Lung (tissue), 16 donors: ENCODE data around the gene HOXA11. TPM values are rescaled to one million over a fixed set of nuclear protein-coding genes. Genes with fewer than 3 reads are reported as not detected.

Experiments used
- ATAC-seq: fragments of 200-7000 bp; cut with Tn5 transposase; one replicate; pipeline ENCODE4 v1.9.1; 2020; ENCODE audit warnings: moderate number of reproducible peaks; ENCODE audit not compliant: insufficient read depth, low FRiP score
- DNase-seq, 3 donors: peaks; one replicate each; pipeline ENCODE4 v3.0.0-alpha.2; 2013 to 2017
- H3K27ac ChIP-seq, 2 donors: one replicate each; pipeline ENCODE4 v1.5.1; 2013; ENCODE audit warnings: mild to moderate bottlenecking in 2 of 2, moderate library complexity in 2 of 2, control low read depth in 1 of 2, inconsistent platforms in 1 of 2, low read depth in 1 of 2, low read length in 1 of 2
- H3K27me3 ChIP-seq, 3 donors: one replicate each; pipeline ENCODE4 v1.5.1; 2013; ENCODE audit warnings: low read length in 2 of 3; ENCODE audit not compliant: control insufficient read depth in 3 of 3, insufficient read depth in 3 of 3
- H3K36me3 ChIP-seq, 4 donors: one replicate each; pipeline ENCODE4 v1.5.1; 2013; ENCODE audit warnings: low read length in 4 of 4, mild to moderate bottlenecking in 1 of 4, moderate library complexity in 1 of 4; ENCODE audit not compliant: control insufficient read depth in 4 of 4, insufficient read depth in 4 of 4
- H3K4me1 ChIP-seq, 5 donors: one replicate each; pipeline ENCODE4 v1.5.1; 2013; ENCODE audit warnings: low read length in 5 of 5, mild to moderate bottlenecking in 2 of 5, moderate library complexity in 1 of 5; ENCODE audit not compliant: control insufficient read depth in 5 of 5, insufficient read depth in 5 of 5
- H3K4me3 ChIP-seq: one replicate; pipeline ENCODE4 v1.5.1; 2013; ENCODE audit warnings: mild to moderate bottlenecking, control low read depth, moderate library complexity
- H3K9ac ChIP-seq, 2 donors: one replicate each; pipeline ENCODE4 v1.5.1; 2013; ENCODE audit warnings: low read length in 2 of 2, control low read depth in 1 of 2; ENCODE audit not compliant: insufficient read depth in 1 of 2
- H3K9me3 ChIP-seq, 4 donors: one replicate each; pipeline ENCODE4 v1.5.1; 2013; ENCODE audit warnings: low read length in 3 of 4, mild to moderate bottlenecking in 1 of 4, moderate library complexity in 1 of 4; ENCODE audit not compliant: control insufficient read depth in 4 of 4, insufficient read depth in 3 of 4
- WGBS, 2 donors: extraction: QIAGEN DNeasy Blood & Tissue Kit; methylation state at CpG; one replicate each; pipeline ENCODE4 v1.1.7; 2013; 5-methylcytosine and 5-hydroxymethylcytosine counted together
- long read RNA-seq, 5 donors: transcript quantifications; one replicate each; lab custom pipeline, GENCODE V29; 2026
- polyA plus RNA-seq, 2 donors: library from polyadenylated mRNA; stranded (reverse); fragments of 200-250 nt; gene quantifications; one replicate each; pipeline ENCODE4 v1.2.1, GENCODE V29; 2013
- total RNA-seq, 2 donors: library from RNA; depleted of rRNA in 1 of 2; stranded (reverse); fragments of >200 nt in 1 of 2; gene quantifications; one replicate each; pipeline ENCODE4 v1.2.1, GENCODE V29; 2014 to 2021
- TF ChIP-seq, protein P1 (sequence below): IDR thresholded peaks from 2 replicates; pipeline ENCODE4 v1.5.1; 2012; ENCODE audit warnings: mild to moderate bottlenecking; ENCODE audit errors: control extremely low read depth, extremely low read depth
- donor health status: control.
- donor health status: control.
- donor health status: Bipolar disorder and iron deficiency.
- donor health status: healthy.
- donor health status: DM: yes; HTN: yes; CAD: no.

HOXA11 gene
- not detected for total RNA-seq
- not detected for polyA plus RNA-seq
- long read RNA-seq, donor 1, result 0 reads
- long read RNA-seq, donor 2, result 0 reads
- long read RNA-seq, donor 3, result 0 reads
- long read RNA-seq, donor 4, result 0 reads
- long read RNA-seq, donor 5, result 0 reads

DNA sequence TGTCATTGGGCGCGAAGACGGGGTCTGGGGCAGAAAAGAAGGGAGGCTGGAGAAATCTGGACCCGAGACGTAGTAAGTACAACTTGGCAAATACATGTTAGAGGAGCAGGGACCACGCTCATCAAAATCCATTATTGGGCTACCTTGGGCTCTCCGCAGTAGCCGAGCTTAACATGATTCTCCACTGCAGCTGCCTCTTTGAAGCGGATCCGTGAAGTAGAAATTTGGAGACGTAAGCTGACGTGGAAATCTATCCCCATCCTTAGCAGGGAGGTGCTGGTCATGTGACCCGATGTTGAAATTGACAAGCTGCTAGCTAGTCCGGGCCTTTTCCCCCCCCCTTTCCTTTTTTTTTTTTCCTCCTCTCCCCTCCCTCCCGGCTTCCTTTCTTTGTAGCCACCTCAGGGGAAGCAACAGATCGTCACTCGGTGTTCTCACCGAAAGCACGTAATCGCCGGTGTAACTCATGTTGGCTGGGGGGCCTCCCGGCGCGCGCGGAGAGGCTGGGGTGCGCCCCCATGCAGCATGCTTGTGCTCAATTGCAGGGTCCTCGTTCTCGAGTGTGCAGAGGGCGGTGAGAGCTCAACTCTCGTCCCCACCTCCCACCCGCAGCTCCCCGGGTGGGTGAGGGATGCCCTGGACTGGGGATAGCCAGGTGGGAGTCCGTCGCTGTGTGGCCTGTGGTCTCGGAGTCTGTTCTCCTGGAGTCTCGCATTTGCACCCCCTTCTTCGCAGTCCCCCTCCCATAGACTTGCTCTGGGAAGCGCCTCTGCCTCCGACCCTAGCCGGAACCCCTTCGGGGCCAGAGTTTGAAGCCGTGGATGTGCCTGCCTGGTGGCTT is at the start of gene HOXA11:
Gene HOXA11, minus strand, starts transcription at position 220 of the 841 bp plus-strand sequence. Its CDS starts 88 bp downstream, at position 132.
- Histone ChIP-seq H3K36me3 (no peaks in the 10 kb centered on the region), H3K4me1 (peaks cover 0 to 22% (median 14%) of the 10 kb centered on the region in 5 donors), H3K9ac (no peak within 1 kb of the TSS), H3K4me3 (no peak within 1 kb of the TSS), H3K9me3 (peaks cover 0 to 12% (median 0%) of the 10 kb centered on the region in 4 donors), H3K27me3 (peaks cover 0 to 98% (median 92%) of the 10 kb centered on the region in 3 donors), H3K27ac (no peak within 1 kb of the TSS)
- peak in 1 of 3 donors; percentile 30 for DNase-seq
- ATAC-seq, result no peak
- 3 to 7% methylated on average over 43 of the region's 43 CpGs for WGBS, 2 donors
- TF ChIP-seq, protein P1, sequence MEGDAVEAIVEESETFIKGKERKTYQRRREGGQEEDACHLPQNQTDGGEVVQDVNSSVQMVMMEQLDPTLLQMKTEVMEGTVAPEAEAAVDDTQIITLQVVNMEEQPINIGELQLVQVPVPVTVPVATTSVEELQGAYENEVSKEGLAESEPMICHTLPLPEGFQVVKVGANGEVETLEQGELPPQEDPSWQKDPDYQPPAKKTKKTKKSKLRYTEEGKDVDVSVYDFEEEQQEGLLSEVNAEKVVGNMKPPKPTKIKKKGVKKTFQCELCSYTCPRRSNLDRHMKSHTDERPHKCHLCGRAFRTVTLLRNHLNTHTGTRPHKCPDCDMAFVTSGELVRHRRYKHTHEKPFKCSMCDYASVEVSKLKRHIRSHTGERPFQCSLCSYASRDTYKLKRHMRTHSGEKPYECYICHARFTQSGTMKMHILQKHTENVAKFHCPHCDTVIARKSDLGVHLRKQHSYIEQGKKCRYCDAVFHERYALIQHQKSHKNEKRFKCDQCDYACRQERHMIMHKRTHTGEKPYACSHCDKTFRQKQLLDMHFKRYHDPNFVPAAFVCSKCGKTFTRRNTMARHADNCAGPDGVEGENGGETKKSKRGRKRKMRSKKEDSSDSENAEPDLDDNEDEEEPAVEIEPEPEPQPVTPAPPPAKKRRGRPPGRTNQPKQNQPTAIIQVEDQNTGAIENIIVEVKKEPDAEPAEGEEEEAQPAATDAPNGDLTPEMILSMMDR, result no peak

DNA sequence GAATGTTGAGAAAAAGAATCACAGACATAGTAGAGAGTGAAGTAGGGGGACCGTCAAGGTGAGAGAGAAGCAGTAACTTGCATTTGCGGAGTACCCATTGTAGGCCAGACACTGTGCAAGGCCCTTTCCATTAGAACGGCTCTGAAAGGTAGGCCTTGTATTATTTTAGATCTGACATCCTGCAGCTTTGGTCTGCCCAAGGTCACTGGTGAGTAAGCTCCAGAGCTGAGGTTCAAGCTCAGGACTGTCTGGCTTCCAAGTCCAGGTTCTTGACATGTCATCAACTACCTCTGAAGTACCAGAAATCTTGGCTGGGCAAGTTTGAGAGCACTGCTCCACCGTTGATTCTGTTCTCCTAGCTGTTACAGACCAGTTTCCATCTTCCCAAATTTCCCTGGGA is 44.4 kb upstream of the HOXA11 start:
- Histone ChIP-seq H3K27ac (no peak overlapping the region), H3K4me3 (no peak overlapping the region), H3K9me3 (no peaks in the 10 kb centered on the region), H3K9ac (no peak overlapping the region), H3K36me3 (no peaks in the 10 kb centered on the region), H3K27me3 (peaks cover 9 to 80% (median 44%) of the 10 kb centered on the region in 3 donors), H3K4me1 (peaks cover 0 to 8% (median 0%) of the 10 kb centered on the region in 5 donors)
- DNase-seq (peak in 1 of 3 donors; percentile 9), ATAC-seq (no peak)
- TF ChIP-seq, protein P1, result no peak
- WGBS, 2 donors, result 85 to 89% methylated on average over 4 of the region's 4 CpGs

- WGBS, 2 donors, result 5 to 10% methylated on average over 61 of the region's 61 CpGs
- peaks cover 9 to 98% (median 78%) of the 10 kb centered on the region in 3 donors for H3K27me3 ChIP-seq
- H3K4me1 ChIP-seq, result peaks cover 0 to 8% (median 0%) of the 10 kb centered on the region in 5 donors
- no peaks in the 10 kb centered on the region for H3K36me3 ChIP-seq
- H3K27ac ChIP-seq, result no peak overlapping the region
- H3K9ac ChIP-seq, result no peak overlapping the region
- peak in 1 of 3 donors; percentile 32 for DNase-seq
- TF ChIP-seq, protein P1, result no peak
- no peak overlapping the region for H3K4me3 ChIP-seq
- H3K9me3 ChIP-seq, result no peaks in the 10 kb centered on the region
- ATAC-seq, result no peak
Measured at GRCh38 chr7:27224983-27225934, 40.2 kb upstream of the HOXA11 start.
